D341Med (cell line): Measurements from ENCODE around the gene SPATA18.
"Not testable (repeated sequence)": the region's sequence is repeated elsewhere in the genome, so short reads cannot be mapped to it uniquely, and the experiment has no call there.

Source experiments
- DNase-seq: peaks from one replicate; pipeline ENCODE4 v3.0.0; 2012; ENCODE audit warnings: low spot score

Gene SPATA18

GRCh38 chr4:52107336-52107735 is 56.2 kb downstream of the SPATA18 start:
- no peak for DNase-seq

GRCh38 chr4:52107745-52108144 is 56.6 kb downstream of the SPATA18 start:
- no peak for DNase-seq

- no peak for DNase-seq
These were observed 59.1 kb downstream of the SPATA18 start for GRCh38 chr4:52110171-52110570.

- DNase-seq, result no peak
These were observed 60.9 kb downstream of the SPATA18 start for GRCh38 chr4:52111995-52112394.

- no peak for DNase-seq
These were observed 61.3 kb downstream of the SPATA18 start for GRCh38 chr4:52112411-52112810.

GRCh38 chr4:52116641-52117040 is 65.5 kb downstream of the SPATA18 start:
- DNase-seq, result no peak

- no peak for DNase-seq
These were observed 75.1 kb downstream of the SPATA18 start for GRCh38 chr4:52126226-52126625.

- no peak for DNase-seq
These were observed 75.9 kb downstream of the SPATA18 start for GRCh38 chr4:52126966-52127365.

GRCh38 chr4:52135171-52135570 is 84.1 kb downstream of the SPATA18 start:
- DNase-seq, result no peak

GRCh38 chr4:52137152-52137551 is 86.0 kb downstream of the SPATA18 start:
- DNase-seq, result not testable (repeated sequence)

GRCh38 chr4:52142816-52143215 is 91.7 kb downstream of the SPATA18 start:
- no peak for DNase-seq

GRCh38 chr4:52143815-52144214 is 92.7 kb downstream of the SPATA18 start:
- DNase-seq, result no peak

- DNase-seq, result no peak
These were observed 93.3 kb downstream of the SPATA18 start for GRCh38 chr4:52144372-52144771.
